Omental fat pad (tissue), 4 donors: ENCODE data around the gene GON7. TPM values are rescaled to one million over a fixed set of nuclear protein-coding genes. Genes with fewer than 3 reads are reported as not detected.
"Not testable (repeated sequence)": the region's sequence is repeated elsewhere in the genome, so short reads cannot be mapped to it uniquely, and the experiment has no call there.

Experiments used
- ATAC-seq: fragments of 150-250 bp; one replicate; pipeline ENCODE4 v1.9.1; 2016; ENCODE audit warnings: mild to moderate bottlenecking, moderate library complexity; ENCODE audit not compliant: low FRiP score
- DNase-seq: peaks from one replicate; pipeline ENCODE4 v3.0.0-alpha.2; 2019; ENCODE audit warnings: low spot score
- total RNA-seq, 4 donors: library from RNA; depleted of rRNA; stranded (reverse); fragments of >200 nt; gene quantifications; one replicate each; pipeline ENCODE4 v1.1.0, GENCODE V29; 2016
- TF ChIP-seq, protein P1 (sequence below), 3 donors: fragments of 450-650 bp; IDR thresholded peaks; one replicate each; pipeline ENCODE4 v1.5.1; 2016 to 2017; ENCODE audit warnings: antibody characterized with exemption in 3 of 3, mild to moderate bottlenecking in 3 of 3, moderate library complexity in 2 of 3

Gene GON7
- total RNA-seq, 4 donors from 2014 or later = 6.9 to 8.2 (median 7.7) TPM

DNA sequence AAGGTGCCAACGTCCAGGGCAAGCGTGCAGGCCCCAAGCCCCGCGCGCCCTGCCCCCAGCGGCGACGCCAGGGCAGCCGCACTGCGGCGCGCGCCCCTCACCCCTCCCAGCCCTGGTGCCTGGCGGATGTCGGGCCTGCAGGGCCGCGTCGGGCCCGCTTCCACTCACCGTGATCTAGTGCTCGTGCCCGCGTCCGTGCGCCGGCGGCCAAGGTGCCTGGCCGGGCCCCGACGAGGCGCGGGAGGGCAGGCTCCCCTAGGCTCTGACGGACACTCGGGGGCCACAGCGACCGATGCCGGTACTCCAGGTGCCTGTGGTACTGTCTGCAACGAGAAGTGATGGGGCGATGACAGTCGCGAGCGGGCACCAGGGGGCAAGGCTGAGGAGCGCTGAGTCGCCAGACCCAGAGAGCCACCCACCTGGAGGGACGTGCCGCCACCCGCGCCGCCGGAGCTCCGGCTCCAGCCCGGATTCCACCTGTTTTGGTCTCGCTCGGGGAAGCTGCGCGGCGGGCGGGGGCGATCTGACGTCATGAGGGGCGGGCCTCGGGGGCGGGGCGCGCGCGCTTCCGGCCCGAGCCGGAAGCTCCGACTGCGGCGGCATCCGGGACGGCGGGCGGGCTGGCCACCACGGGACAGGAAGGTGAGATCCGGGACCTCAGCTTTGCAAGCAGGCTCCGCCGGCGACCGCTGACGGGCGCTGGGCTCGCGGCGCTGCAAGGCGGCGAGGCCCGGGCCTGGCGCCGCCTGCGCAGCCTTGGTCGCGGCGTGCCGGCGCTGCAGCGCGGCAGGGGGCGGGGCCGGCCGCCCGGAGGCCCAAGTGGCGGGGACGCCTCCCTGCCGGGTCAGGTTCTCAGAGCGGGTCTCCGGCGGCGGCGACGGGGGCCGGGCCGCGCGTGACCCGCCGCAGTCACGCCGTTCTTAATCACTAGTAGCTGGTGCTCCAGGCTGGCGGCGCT lies 22.2 kb downstream of the GON7 start, which contains the start of the genes LYSET and MOAP1:
Gene LYSET, plus strand, starts transcription at position 927 of the 958 bp plus-strand sequence. CDS start 89 bp downstream, outside the sequence.
Gene MOAP1, minus strand, starts transcription at position 507 of the 958 bp plus-strand sequence. CDS start 655 bp downstream, outside the sequence.
- ATAC-seq (peak; percentile 95), DNase-seq (peak; percentile 53)
- TF ChIP-seq, protein P1, sequence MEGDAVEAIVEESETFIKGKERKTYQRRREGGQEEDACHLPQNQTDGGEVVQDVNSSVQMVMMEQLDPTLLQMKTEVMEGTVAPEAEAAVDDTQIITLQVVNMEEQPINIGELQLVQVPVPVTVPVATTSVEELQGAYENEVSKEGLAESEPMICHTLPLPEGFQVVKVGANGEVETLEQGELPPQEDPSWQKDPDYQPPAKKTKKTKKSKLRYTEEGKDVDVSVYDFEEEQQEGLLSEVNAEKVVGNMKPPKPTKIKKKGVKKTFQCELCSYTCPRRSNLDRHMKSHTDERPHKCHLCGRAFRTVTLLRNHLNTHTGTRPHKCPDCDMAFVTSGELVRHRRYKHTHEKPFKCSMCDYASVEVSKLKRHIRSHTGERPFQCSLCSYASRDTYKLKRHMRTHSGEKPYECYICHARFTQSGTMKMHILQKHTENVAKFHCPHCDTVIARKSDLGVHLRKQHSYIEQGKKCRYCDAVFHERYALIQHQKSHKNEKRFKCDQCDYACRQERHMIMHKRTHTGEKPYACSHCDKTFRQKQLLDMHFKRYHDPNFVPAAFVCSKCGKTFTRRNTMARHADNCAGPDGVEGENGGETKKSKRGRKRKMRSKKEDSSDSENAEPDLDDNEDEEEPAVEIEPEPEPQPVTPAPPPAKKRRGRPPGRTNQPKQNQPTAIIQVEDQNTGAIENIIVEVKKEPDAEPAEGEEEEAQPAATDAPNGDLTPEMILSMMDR (IDR thresholded peaks at IDR 0.05) = peak in 1 of 3 donors; percentile 11

DNA sequence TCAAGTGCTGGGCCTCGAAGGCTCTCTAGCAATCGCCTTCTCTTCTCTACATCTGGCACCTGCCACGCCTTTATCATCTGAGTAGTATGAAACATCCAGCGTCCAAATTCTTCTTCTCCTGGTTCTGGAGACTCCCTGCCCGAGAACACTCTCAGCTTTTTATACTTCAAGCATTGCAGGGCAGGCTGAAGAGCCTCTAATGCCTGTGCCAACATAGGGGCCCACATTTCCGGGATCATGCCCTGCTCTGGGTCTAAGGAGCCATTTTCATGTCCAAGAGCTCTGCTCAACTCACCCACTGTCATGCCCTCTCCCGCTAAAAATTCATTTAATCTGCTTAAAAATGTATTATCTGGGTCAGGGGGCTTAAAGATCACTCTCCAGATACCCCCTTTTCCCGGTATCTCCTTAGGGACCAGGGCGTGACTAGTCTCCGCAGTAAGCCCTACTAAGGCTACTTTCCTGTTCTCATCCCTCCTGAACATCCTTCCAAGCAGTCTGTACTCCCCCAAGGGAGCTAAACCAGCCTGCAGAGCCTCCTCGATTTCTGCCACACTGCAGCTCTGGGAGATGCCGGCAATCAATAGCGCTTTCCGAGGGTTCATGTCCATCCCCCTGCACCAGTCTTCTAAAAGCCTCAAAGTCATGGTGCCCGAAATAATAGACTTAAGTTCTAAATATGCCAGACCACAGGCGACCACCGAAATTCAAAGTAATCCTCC lies 23.1 kb downstream of the GON7 start:
- TF ChIP-seq, protein P1 (IDR thresholded peaks at IDR 0.05) = no peak
- DNase-seq (no peak), ATAC-seq (no peak)

DNA sequence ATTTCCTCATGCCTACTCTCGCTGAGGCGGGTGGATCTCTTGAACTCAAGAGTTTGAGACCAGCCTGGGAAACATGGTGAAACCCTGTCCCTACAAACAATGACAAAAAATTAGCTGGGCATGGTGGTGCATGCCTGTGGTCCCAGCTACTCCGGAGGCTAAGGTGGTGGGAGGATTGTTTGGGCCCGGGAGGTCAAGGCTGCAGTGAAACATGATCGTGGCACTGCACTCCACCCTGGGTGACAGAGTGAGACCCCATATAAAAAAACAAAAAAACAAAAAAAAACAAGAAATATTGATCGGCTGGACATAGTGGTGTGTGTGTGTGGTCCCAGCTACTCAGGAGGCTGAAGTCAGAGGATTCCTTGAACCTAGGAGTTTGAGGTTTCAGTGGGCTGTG lies 31.4 kb downstream of the GON7 start:
- TF ChIP-seq, protein P1 (IDR thresholded peaks at IDR 0.05) = no peak
- no peak for DNase-seq
- ATAC-seq = no peak

DNA sequence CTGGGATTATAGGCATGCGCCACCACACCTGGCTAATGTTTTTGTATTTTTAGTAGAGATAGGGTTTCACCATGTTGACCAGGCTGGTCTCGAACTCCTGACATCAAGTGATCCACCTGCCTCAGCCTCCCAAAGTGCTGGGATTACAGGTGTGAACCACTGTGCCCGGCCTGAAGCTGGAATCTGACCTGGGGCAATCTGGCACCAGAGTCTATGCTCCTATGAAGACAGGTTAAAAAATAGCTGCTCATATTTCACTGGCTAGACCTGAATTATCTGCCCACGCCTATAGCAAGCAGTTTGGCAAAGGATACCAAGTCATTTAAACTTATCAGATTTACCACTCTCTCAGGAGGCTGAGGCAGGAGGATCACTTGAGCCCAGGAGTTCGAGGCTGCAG lies 32.1 kb downstream of the GON7 start:
- not testable (repeated sequence) for ATAC-seq, DNase-seq

DNA sequence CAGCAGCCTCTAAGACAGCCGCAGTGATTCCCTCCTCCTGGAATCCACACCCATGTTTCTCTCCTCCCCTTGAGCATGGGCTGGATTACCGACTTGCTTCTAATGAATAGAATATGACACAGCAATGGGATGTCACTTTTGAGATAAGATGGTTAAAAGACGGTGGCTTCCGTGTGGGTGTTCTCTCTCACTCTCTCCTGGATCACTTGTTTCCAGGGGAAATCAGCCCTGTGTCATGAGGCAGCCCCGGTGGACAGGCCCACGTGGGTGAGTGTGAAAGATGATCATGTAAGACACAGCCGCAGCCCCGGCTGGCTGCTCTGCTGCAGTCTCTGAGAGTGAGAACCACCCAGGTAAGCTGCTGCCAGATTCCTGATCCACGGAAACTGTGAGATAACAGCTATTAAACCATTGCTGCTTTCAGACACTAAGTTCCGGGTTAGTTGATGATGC lies 32.9 kb downstream of the GON7 start:
- ATAC-seq (peak; percentile 83), DNase-seq (no peak)
- TF ChIP-seq, protein P1 (IDR thresholded peaks at IDR 0.05) = no peak

DNA sequence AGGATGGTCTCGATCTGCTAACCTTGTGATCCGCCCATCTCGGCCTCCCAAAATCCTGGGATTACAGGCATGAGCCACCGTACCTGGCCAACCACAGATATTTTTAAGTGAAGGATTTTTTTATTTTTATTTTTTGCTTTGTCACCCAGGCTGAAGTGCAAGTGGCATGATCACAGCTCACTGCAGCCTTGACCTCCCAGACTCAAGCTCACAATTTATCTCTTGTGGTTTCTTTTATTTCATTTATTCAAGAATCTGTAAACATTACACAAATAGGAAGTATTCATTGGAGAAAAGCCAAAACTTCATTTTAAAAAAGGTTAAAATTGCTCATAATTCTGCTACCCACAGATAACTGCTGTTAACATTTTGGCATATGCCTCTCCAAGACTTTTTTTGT lies 35.5 kb downstream of the GON7 start:
- no peak for DNase-seq
- ATAC-seq = no peak
- TF ChIP-seq, protein P1 (IDR thresholded peaks at IDR 0.05) = no peak

DNA sequence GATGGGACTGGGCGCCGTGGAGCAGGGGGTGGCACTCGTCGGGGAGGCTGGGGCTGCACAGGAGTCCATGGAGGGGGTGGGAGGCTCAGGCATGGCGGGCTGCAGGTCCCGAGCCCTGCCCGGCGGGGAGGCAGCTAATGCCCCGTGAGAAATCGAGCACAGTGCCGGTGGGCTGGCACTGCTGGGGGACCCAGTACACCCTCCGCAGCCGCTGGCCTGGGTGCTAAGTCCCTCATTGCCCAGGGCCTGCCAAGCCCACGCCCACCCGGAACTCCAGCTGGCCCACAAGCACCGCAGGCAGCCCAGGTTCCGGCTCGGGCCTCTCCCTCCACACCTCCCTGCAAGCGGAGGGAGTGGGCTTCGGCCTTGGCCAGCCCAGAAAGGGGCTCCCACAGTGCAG lies 36.7 kb downstream of the GON7 start:
- DNase-seq, ATAC-seq: not testable (repeated sequence)

DNA sequence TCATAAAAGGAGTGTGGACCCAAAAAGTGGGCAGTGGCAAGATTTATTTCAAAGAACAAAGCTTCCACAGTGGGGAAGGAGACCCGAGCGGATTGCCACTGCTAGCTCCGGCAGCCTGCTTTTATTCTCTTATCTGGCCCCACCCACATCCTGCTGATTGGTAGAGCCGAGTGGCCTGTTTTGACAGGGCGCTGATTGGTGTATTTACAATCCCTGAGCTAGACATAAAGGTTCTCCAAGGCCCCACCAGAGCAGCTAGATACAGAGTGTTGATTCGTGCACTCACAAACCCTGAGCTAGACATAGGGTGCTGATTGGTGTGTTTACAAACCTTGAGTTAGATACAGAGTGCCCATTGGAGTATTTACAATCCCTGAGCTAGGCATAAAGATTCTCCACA lies 37.2 kb downstream of the GON7 start:
- not testable (repeated sequence) for ATAC-seq, DNase-seq

DNA sequence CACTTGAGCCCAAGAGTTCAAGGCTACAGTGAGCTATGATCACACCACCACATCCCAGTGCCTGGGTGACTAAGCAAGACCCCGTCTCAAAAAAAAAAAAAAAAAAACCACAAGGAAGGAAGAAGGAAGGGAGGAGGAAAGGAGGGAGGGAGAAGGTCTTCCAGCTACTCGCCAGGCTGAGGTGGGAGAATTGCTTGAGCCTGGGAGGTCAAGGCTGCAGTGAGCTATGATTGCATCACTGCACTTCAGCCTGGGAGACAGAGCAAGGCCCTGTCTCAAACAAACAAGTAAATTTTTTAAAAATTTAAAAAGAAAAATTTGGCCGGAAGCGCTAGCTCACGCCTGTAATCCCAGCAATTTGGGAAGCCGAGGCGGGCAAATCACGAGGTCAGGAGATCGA lies 38.3 kb downstream of the GON7 start:
- not testable (repeated sequence) for ATAC-seq, DNase-seq

DNA sequence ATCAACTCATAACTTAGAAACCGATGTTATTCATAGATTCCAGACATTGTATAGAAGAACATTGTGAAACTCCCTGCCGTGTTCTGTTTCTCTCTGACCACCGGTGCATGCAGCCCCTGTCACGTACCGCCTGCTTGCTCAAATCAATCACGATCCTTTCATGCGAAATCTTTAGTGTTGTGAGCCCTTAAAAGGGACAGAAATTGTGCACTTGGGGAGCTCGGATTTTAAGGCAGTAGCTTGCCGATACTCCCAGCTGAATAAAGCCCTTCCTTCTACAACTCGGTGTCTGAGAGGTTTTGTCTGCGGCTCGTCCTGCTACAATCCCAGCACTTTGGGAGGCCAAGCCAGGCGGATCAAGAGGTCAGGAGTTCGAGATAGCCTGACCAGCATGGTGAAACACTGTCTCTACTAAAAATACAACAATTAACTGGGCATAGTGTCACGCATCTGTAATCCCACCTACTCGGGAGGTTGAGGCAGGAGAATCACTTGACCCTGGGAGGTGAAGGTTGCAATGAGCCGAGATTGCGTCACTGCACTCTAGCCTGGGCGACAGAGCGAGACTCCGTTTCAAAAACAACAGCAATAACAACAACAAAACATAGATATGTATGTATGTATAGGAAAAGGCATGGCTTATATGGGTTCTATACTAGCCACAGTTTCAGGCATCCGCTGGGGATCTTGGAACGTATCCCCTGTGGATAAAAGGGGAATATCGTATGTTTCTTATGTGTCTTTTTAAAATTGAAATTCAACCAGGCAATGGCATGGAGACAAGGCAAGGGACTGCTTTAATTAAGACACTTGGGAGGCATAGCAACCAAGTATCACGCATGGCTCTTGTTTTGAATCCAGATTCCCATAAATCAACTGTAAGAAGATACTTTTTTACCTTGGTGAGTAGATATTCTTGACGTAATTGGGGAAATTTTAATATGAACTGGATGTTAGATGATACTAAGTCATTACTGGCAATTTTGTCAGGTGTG lies 41.3 kb downstream of the GON7 start:
- DNase-seq, ATAC-seq: not testable (repeated sequence)
